Measurements from ENCODE around the gene SNUPN.
A peak's percentile ranks its signal among the peaks of the same experiment; 100 is the strongest.

DNA sequence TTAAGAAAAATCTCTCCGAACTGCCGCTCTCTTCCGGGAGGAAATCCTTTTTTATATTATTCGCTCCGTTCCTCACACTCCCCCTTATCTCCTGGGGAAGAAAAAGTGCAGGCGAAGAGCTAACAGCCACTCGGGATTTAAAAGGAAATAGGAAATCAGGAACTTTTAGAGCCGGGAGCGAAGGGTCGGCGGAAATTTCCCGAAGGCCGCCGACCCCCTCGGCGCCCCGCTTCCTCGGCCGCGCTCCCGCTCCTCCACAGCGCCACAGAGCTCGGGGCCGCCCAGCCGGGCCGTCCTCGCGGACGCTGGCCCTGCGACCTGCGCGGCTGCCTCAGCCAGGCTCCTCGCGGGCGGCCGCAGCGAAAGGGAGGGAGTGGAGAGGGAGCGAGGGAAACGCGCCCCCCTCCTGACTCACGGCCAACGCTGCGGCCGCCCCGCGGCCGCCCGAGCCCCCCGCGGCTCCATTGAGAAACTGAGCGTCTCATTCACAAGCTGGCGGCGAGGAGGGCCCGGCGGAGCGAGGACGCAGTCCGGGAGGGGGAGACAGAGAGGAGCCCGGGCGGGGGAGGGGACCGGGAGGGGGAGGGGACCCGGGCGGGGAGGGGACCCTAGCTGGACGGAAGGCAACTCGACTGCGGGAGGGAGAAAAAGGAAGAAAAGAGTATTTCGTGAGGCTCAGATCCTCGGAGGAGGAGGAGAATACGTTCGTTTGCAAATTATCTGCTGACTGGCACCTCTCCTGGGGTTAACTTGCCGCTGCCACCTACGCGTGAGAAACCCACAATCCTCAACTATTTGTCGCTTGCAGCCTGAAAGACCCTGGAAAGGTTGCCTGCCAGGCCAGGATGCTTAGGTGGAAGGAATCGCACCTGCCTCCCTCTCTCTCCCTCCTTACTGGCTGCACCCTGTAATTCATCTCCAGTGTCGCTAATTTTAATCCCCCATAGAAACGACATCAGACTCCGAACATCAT lies 46.3 kb downstream of the SNUPN start, which contains the start of gene PTPN9:
- peak; percentile 24 to 45 for TF ChIP-seq POLR2A (IDR thresholded peaks at IDR 0.05)
- TF ChIP-seq, protein P1, sequence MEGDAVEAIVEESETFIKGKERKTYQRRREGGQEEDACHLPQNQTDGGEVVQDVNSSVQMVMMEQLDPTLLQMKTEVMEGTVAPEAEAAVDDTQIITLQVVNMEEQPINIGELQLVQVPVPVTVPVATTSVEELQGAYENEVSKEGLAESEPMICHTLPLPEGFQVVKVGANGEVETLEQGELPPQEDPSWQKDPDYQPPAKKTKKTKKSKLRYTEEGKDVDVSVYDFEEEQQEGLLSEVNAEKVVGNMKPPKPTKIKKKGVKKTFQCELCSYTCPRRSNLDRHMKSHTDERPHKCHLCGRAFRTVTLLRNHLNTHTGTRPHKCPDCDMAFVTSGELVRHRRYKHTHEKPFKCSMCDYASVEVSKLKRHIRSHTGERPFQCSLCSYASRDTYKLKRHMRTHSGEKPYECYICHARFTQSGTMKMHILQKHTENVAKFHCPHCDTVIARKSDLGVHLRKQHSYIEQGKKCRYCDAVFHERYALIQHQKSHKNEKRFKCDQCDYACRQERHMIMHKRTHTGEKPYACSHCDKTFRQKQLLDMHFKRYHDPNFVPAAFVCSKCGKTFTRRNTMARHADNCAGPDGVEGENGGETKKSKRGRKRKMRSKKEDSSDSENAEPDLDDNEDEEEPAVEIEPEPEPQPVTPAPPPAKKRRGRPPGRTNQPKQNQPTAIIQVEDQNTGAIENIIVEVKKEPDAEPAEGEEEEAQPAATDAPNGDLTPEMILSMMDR (IDR thresholded peaks at IDR 0.05 in 4 of 5, conservative IDR thresholded peaks at IDR 0.05 in 1 of 5): peak in 3 of 5 experiments; percentile 8 to 72 (median 69)

All from gastrocnemius medialis (tissue), 4 donors.